H1 (cell line): ENCODE data around the gene DNTT. TPM values are rescaled to one million over a fixed set of nuclear protein-coding genes. Genes with fewer than 3 reads are reported as not detected.

Experiments
- HDAC6 ChIP-seq: IDR thresholded peaks from one replicate; pipeline ENCODE4 v1.7.1; 2012; ENCODE audit warnings: low read depth, mild to moderate bottlenecking, inconsistent platforms, low read length, moderate library complexity
- POLR2AphosphoS5 ChIP-seq: IDR thresholded peaks from 2 replicates; pipeline ENCODE4 v1.6.1; 2011; ENCODE audit warnings: low read depth, low read length
- SAP30 ChIP-seq: fragments of 300-600 bp; sonication (generic); IDR thresholded peaks from 2 replicates; pipeline ENCODE4 v1.7.1; 2012; ENCODE audit warnings: low read length, moderate library complexity, mild to moderate bottlenecking, inconsistent platforms; ENCODE audit not compliant: insufficient read depth, insufficient replicate concordance
- polyA plus RNA-seq, 7 experiments: library from polyadenylated mRNA; depleted of rRNA in 3 of 7; stranded (reverse) in 5 of 7; unstranded in 2 of 7; fragments of >200 nt in 5 of 7; fragments of 200-250 nt in 2 of 7; gene quantifications; 1 replicate in 5 of 7; 2 replicates in 1 of 7; 4 replicates in 1 of 7; pipeline versions ENCODE4 v1.2.1 to v1.2.3, GENCODE V29; 2011 to 2013; ENCODE audit warnings: missing spikeins in 2 of 7, mixed read lengths in 2 of 7
- total RNA-seq: library from RNA; stranded (reverse); fragmentation: NEBNext Ultra II Directional; extraction: Animal tissue kit (Norgen Biotek cat#: 25700); gene quantifications from 2 replicates; pipeline ENCODE4 v1.2.1, GENCODE V29; 2021
- TF ChIP-seq, protein P1 (sequence below): fragments of 300-600 bp; sonication (generic); IDR thresholded peaks from 2 replicates; pipeline ENCODE4 v1.7.1; 2012; ENCODE audit warnings: low read length, moderate library complexity, mild to moderate bottlenecking, inconsistent platforms; ENCODE audit not compliant: insufficient replicate concordance
- TF ChIP-seq, protein P2 (sequence below): IDR thresholded peaks from 2 replicates; pipeline ENCODE4 v1.6.1; 2012; ENCODE audit warnings: inconsistent platforms
- TF ChIP-seq, protein P3 (sequence below): IDR thresholded peaks from 2 replicates; pipeline ENCODE4 v1.6.1; 2011; ENCODE audit warnings: low read depth, mild to moderate bottlenecking, low read length; ENCODE audit not compliant: insufficient read depth

Gene DNTT
- total and polyA plus RNA-seq, 2 of the 8 experiments (the other 6 are each of a cell fraction or from before 2014, with no cell fraction given) = not detected

DNA sequence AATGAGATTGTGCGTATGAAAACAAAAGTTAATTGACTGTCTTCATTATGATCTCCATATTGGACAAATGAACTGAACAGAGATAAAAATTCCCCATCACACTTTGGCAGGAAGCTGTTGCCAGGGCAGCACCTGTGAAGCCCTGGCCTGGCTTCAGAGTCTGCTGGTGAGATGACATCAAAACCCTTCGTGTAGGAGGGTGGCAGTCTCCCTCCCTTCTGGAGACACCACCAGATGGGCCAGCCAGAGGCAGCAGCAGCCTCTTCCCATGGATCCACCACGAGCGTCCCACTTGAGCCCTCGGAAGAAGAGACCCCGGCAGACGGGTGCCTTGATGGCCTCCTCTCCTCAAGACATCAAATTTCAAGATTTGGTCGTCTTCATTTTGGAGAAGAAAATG lies at the start of gene DNTT (continued):
- TF ChIP-seq, protein P1, sequence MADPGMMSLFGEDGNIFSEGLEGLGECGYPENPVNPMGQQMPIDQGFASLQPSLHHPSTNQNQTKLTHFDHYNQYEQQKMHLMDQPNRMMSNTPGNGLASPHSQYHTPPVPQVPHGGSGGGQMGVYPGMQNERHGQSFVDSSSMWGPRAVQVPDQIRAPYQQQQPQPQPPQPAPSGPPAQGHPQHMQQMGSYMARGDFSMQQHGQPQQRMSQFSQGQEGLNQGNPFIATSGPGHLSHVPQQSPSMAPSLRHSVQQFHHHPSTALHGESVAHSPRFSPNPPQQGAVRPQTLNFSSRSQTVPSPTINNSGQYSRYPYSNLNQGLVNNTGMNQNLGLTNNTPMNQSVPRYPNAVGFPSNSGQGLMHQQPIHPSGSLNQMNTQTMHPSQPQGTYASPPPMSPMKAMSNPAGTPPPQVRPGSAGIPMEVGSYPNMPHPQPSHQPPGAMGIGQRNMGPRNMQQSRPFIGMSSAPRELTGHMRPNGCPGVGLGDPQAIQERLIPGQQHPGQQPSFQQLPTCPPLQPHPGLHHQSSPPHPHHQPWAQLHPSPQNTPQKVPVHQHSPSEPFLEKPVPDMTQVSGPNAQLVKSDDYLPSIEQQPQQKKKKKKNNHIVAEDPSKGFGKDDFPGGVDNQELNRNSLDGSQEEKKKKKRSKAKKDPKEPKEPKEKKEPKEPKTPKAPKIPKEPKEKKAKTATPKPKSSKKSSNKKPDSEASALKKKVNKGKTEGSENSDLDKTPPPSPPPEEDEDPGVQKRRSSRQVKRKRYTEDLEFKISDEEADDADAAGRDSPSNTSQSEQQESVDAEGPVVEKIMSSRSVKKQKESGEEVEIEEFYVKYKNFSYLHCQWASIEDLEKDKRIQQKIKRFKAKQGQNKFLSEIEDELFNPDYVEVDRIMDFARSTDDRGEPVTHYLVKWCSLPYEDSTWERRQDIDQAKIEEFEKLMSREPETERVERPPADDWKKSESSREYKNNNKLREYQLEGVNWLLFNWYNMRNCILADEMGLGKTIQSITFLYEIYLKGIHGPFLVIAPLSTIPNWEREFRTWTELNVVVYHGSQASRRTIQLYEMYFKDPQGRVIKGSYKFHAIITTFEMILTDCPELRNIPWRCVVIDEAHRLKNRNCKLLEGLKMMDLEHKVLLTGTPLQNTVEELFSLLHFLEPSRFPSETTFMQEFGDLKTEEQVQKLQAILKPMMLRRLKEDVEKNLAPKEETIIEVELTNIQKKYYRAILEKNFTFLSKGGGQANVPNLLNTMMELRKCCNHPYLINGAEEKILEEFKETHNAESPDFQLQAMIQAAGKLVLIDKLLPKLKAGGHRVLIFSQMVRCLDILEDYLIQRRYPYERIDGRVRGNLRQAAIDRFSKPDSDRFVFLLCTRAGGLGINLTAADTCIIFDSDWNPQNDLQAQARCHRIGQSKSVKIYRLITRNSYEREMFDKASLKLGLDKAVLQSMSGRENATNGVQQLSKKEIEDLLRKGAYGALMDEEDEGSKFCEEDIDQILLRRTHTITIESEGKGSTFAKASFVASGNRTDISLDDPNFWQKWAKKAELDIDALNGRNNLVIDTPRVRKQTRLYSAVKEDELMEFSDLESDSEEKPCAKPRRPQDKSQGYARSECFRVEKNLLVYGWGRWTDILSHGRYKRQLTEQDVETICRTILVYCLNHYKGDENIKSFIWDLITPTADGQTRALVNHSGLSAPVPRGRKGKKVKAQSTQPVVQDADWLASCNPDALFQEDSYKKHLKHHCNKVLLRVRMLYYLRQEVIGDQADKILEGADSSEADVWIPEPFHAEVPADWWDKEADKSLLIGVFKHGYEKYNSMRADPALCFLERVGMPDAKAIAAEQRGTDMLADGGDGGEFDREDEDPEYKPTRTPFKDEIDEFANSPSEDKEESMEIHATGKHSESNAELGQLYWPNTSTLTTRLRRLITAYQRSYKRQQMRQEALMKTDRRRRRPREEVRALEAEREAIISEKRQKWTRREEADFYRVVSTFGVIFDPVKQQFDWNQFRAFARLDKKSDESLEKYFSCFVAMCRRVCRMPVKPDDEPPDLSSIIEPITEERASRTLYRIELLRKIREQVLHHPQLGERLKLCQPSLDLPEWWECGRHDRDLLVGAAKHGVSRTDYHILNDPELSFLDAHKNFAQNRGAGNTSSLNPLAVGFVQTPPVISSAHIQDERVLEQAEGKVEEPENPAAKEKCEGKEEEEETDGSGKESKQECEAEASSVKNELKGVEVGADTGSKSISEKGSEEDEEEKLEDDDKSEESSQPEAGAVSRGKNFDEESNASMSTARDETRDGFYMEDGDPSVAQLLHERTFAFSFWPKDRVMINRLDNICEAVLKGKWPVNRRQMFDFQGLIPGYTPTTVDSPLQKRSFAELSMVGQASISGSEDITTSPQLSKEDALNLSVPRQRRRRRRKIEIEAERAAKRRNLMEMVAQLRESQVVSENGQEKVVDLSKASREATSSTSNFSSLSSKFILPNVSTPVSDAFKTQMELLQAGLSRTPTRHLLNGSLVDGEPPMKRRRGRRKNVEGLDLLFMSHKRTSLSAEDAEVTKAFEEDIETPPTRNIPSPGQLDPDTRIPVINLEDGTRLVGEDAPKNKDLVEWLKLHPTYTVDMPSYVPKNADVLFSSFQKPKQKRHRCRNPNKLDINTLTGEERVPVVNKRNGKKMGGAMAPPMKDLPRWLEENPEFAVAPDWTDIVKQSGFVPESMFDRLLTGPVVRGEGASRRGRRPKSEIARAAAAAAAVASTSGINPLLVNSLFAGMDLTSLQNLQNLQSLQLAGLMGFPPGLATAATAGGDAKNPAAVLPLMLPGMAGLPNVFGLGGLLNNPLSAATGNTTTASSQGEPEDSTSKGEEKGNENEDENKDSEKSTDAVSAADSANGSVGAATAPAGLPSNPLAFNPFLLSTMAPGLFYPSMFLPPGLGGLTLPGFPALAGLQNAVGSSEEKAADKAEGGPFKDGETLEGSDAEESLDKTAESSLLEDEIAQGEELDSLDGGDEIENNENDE = no peak
- TF ChIP-seq, protein P2, sequence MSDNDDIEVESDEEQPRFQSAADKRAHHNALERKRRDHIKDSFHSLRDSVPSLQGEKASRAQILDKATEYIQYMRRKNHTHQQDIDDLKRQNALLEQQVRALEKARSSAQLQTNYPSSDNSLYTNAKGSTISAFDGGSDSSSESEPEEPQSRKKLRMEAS = no peak
- TF ChIP-seq POLR2AphosphoS5 (no peak), SAP30 (no peak), HDAC6 (no peak)
- TF ChIP-seq, protein P3, sequence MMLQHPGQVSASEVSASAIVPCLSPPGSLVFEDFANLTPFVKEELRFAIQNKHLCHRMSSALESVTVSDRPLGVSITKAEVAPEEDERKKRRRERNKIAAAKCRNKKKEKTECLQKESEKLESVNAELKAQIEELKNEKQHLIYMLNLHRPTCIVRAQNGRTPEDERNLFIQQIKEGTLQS = no peak
